SK-N-SH (cell line): ENCODE results near the gene ST7L. TPM values are rescaled to one million over a fixed set of nuclear protein-coding genes. Genes with fewer than 3 reads are reported as not detected.

ENCODE experiments used
- CTCF ChIA-PET: fragments of 300-600, 350-600 bp; formaldehyde crosslinking; extraction: SDS; loops from one replicate; lab custom pipeline; 2021; lab: Yijun Ruan, JAX
- POLR2A ChIA-PET: fragments of 350-600 bp; sonication (Branson Sonifier 250); formaldehyde crosslinking; extraction: SDS; loops from one replicate; lab custom pipeline; 2020; ENCODE audit warnings: antibody characterized with exemption, inconsistent platforms; lab: Yijun Ruan, JAX
- DNase-seq: peaks from one replicate; pipeline ENCODE4 v3.0.0; 2012
- H2AFZ ChIP-seq: fragments of 200-600 bp; sonication (generic); 2 replicates; pipeline ENCODE4 v1.8.1; 2016; ENCODE audit warnings: antibody characterized with exemption, mild to moderate bottlenecking, low read depth
- H3F3A ChIP-seq: fragments of 200-600 bp; sonication (generic); replicated peaks from 2 replicates; pipeline ENCODE3; 2016; ENCODE audit warnings: antibody characterized with exemption, mild to moderate bottlenecking; ENCODE audit not compliant: insufficient read depth
- H3K27ac ChIP-seq, 2 experiments: fragments of 200-500 bp in 1 of 2; fragments of 200-600 bp in 1 of 2; sonication (Bioruptor generic) in 1 of 2; sonication (generic), shearing (Covaris generic) in 1 of 2; 2 replicates each; pipeline versions ENCODE4 v1.5.1 to v1.6.1; 2014 to 2016; ENCODE audit warnings: low read depth in 2 of 2, inconsistent platforms in 1 of 2, low read length in 1 of 2, mild to moderate bottlenecking in 1 of 2, mixed read lengths in 1 of 2
- H3K27me3 ChIP-seq: fragments of 200-600 bp; sonication (generic), shearing (Covaris generic); 2 replicates; pipeline ENCODE4 v1.6.1; 2016; ENCODE audit warnings: mixed run types; ENCODE audit not compliant: insufficient read depth
- H3K36me3 ChIP-seq, 2 experiments: fragments of 200-500 bp in 1 of 2; fragments of 200-600 bp in 1 of 2; sonication (Bioruptor generic) in 1 of 2; sonication (generic) in 1 of 2; replicated peaks in 1 of 2; 2 replicates each; pipeline versions ENCODE3 to v1.5.1; 2014 to 2016; ENCODE audit warnings: low read length in 1 of 2, mild to moderate bottlenecking in 1 of 2; ENCODE audit not compliant: insufficient read depth in 2 of 2, control insufficient read depth in 1 of 2
- H3K4me1 ChIP-seq, 2 experiments: fragments of 200-500 bp in 1 of 2; fragments of 200-600 bp in 1 of 2; sonication (Bioruptor generic) in 1 of 2; sonication (generic), shearing (Covaris generic) in 1 of 2; 2 replicates each; pipeline versions ENCODE4 v1.5.1 to v1.6.1; 2014 to 2016; ENCODE audit warnings: low read depth in 1 of 2, low read length in 1 of 2, mixed run types in 1 of 2; ENCODE audit not compliant: insufficient read depth in 2 of 2, control insufficient read depth in 1 of 2
- H3K4me2 ChIP-seq: fragments of 200-600 bp; sonication (generic), shearing (Covaris generic); 2 replicates; pipeline ENCODE4 v1.6.1; 2017; ENCODE audit warnings: mixed run types
- H3K4me3 ChIP-seq, 2 experiments: fragments of 200-500 bp in 1 of 2; fragments of 200-600 bp in 1 of 2; sonication (Bioruptor generic) in 1 of 2; sonication (generic), shearing (Covaris generic) in 1 of 2; 2 replicates each; pipeline versions ENCODE4 v1.5.1 to v1.8.1; 2014 to 2016; ENCODE audit warnings: low read depth in 2 of 2, inconsistent platforms in 1 of 2, low read length in 1 of 2, mild to moderate bottlenecking in 1 of 2, mixed read lengths in 1 of 2, moderate library complexity in 1 of 2
- H3K79me2 ChIP-seq: fragments of 200-600 bp; sonication (generic); 2 replicates; pipeline ENCODE4 v1.8.1; 2017; ENCODE audit warnings: mild to moderate bottlenecking; ENCODE audit not compliant: insufficient read depth
- H3K9ac ChIP-seq: fragments of 200-600 bp; sonication (generic); 2 replicates; pipeline ENCODE4 v1.6.1; 2017; ENCODE audit warnings: mixed run types
- H3K9me2 ChIP-seq: fragments of 200-600 bp; sonication (generic); 2 replicates; pipeline ENCODE4 v1.6.1; 2017; ENCODE audit warnings: mixed run types
- H3K9me3 ChIP-seq: fragments of 200-600 bp; sonication (generic); 2 replicates; pipeline ENCODE4 v1.6.1; 2017; ENCODE audit warnings: mixed run types, mild to moderate bottlenecking, moderate library complexity
- H4K20me1 ChIP-seq: fragments of 200-600 bp; sonication (generic); 2 replicates; pipeline ENCODE4 v1.6.1; 2017; ENCODE audit warnings: mild to moderate bottlenecking, mixed run types; ENCODE audit not compliant: insufficient read depth
- CHD2 ChIP-seq: fragments of 150-350 bp; IDR thresholded peaks from 2 replicates; pipeline ENCODE4 v1.6.1; 2018; ENCODE audit warnings: low read length; ENCODE audit not compliant: partially characterized antibody
- EZH2phosphoT487 ChIP-seq: fragments of 200-600 bp; sonication (generic); IDR thresholded peaks from 2 replicates; pipeline ENCODE4 v1.6.1; 2017; ENCODE audit warnings: low read depth, mixed run types, mild to moderate bottlenecking, antibody characterized with exemption, moderate library complexity, borderline replicate concordance
- FOSL2 ChIP-seq: IDR thresholded peaks from 2 replicates; pipeline ENCODE4 v1.4.0; 2012; ENCODE audit warnings: low read depth, mild to moderate bottlenecking, moderate library complexity, borderline replicate concordance
- GATA2 ChIP-seq: sonication (generic); formaldehyde crosslinking; IDR thresholded peaks from 2 replicates; pipeline ENCODE4 v1.5.0; 2020; ENCODE audit warnings: mild to moderate bottlenecking, missing genetic modification reagents
- JUND ChIP-seq: IDR thresholded peaks from 2 replicates; pipeline ENCODE4 v1.4.0; 2012
- MEF2A ChIP-seq: IDR thresholded peaks from 2 replicates; pipeline ENCODE4 v1.4.0; 2012; ENCODE audit warnings: low read depth, borderline replicate concordance
- MXI1 ChIP-seq: IDR thresholded peaks from 2 replicates; pipeline ENCODE4 v1.6.1; 2012; ENCODE audit warnings: mild to moderate bottlenecking, low read depth, low read length, improper control_type of control experiment
- NFIC ChIP-seq: IDR thresholded peaks from 2 replicates; pipeline ENCODE4 v1.4.0; 2012; ENCODE audit warnings: borderline replicate concordance
- NRF1 ChIP-seq: IDR thresholded peaks from 2 replicates; pipeline ENCODE4 v1.6.1; 2012; ENCODE audit warnings: low read depth, mild to moderate bottlenecking, low read length
- POLR2AphosphoS5 ChIP-seq: IDR thresholded peaks from 2 replicates; pipeline ENCODE4 v1.6.1; 2012; ENCODE audit warnings: low read depth, low read length
- RCOR1 ChIP-seq: fragments of 150-350 bp; IDR thresholded peaks from 2 replicates; pipeline ENCODE4 v1.6.1; 2017; ENCODE audit warnings: antibody characterized with exemption, low read length
- RFX5 ChIP-seq: IDR thresholded peaks from 2 replicates; pipeline ENCODE4 v1.6.1; 2012; ENCODE audit warnings: mild to moderate bottlenecking, improper control_type of control experiment, low read length
- SIN3A ChIP-seq: IDR thresholded peaks from 2 replicates; pipeline ENCODE4 v1.6.1; 2012; ENCODE audit warnings: low read depth, mild to moderate bottlenecking, low read length, moderate library complexity, borderline replicate concordance
- SMC3 ChIP-seq: IDR thresholded peaks from 2 replicates; pipeline ENCODE4 v1.6.1; 2012; ENCODE audit warnings: low read depth, low read length, improper control_type of control experiment
- TAF1 ChIP-seq: IDR thresholded peaks from 2 replicates; pipeline ENCODE4 v1.6.1; 2012; ENCODE audit warnings: low read depth, mild to moderate bottlenecking, low read length, moderate library complexity, borderline replicate concordance
- TCF12 ChIP-seq: IDR thresholded peaks from 2 replicates; pipeline ENCODE4 v1.4.0; 2012
- WGBS: methylation state at CpG from one replicate; pipeline ENCODE4 v1.1.6; 2017; ENCODE audit warnings: low lambda C conversion rate; 5-methylcytosine and 5-hydroxymethylcytosine counted together
- polyA plus RNA-seq, 3 experiments: library from polyadenylated mRNA; depleted of rRNA; stranded (reverse); fragments of >200 nt; gene quantifications; 2 replicates each; pipeline ENCODE4 v1.2.3, GENCODE V29; 2012
- TF ChIP-seq, protein P1 (sequence below): IDR thresholded peaks from 2 replicates; pipeline ENCODE4 v1.4.0; 2012; ENCODE audit warnings: low read depth, borderline replicate concordance
- TF ChIP-seq, protein P2 (sequence below): IDR thresholded peaks from 2 replicates; pipeline ENCODE4 v1.6.1; 2012; ENCODE audit warnings: mild to moderate bottlenecking, low read depth, low read length, moderate library complexity
- TF ChIP-seq, protein P3 (sequence below): IDR thresholded peaks from 2 replicates; pipeline ENCODE4 v1.4.0; 2012; ENCODE audit warnings: low read depth
- TF ChIP-seq, protein P4 (sequence below): fragments of 200-600 bp; sonication (generic); IDR thresholded peaks from 2 replicates; pipeline ENCODE4 v1.6.1; 2017; ENCODE audit warnings: antibody characterized with exemption, mild to moderate bottlenecking, moderate library complexity
- TF ChIP-seq, protein P5 (sequence below): IDR thresholded peaks from 2 replicates; pipeline ENCODE4 v1.4.0; 2012; ENCODE audit warnings: low read depth, borderline replicate concordance

Gene ST7L
- polyA plus RNA-seq, 1 of the 3 experiments (the other 2 are of a cell fraction) = 17.9 TPM

DNA sequence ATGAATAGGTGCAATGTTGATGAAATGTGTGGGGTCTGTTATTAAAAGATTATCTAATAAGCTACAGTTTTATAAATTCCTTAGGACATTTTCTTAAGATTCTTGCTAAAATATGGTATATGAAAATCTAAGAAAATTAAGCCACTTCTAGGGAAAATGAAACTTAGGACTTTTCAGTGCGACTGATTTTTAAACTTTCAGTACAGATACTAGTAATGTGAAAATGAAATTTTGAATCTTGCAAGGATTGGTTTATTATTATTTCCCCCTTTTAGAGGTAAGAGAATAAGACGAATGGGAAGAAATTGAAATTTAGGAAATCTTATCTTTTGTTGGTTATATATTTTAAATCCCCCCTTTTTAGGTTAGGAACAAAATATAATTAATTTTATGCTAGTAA is 17.1 kb upstream of the ST7L start:
- H3K27me3 ChIP-seq = no peaks in the 10 kb centered on the region
- H3K9ac ChIP-seq = no peak overlapping the region
- POLR2A ChIA-PET = no interaction called here
- peaks cover 0 to 14% of the 10 kb centered on the region in 2 experiments; a peak in 3 of 4 replicates for H3K4me1 ChIP-seq
- no peaks in the 10 kb centered on the region for H3K9me2 ChIP-seq
- DNase-seq = no peak
- peak overlapping the region; percentile 39 to 66; a peak in 3 of 4 replicates for H3K27ac ChIP-seq
- H4K20me1 ChIP-seq = peaks cover 81% of the 10 kb centered on the region
- H3K9me3 ChIP-seq = no peaks in the 10 kb centered on the region
- peaks cover 93% of the 10 kb centered on the region for H3K79me2 ChIP-seq
- peaks cover 7 to 8% of the 10 kb centered on the region in 2 experiments for H3K36me3 ChIP-seq
- peaks cover 36% of the 10 kb centered on the region for H3F3A ChIP-seq
- no peak overlapping the region for H3K4me3 ChIP-seq
- WGBS = 92% methylated on average over 2 of the region's 2 CpGs
- no peak overlapping the region for H2AFZ ChIP-seq
- no peak for TF ChIP-seq RFX5
- TF ChIP-seq, protein P1, sequence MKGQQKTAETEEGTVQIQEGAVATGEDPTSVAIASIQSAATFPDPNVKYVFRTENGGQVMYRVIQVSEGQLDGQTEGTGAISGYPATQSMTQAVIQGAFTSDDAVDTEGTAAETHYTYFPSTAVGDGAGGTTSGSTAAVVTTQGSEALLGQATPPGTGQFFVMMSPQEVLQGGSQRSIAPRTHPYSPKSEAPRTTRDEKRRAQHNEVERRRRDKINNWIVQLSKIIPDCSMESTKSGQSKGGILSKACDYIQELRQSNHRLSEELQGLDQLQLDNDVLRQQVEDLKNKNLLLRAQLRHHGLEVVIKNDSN = no peak
- TF ChIP-seq MEF2A = no peak
- no peak for TF ChIP-seq TCF12
- TF ChIP-seq, protein P2, sequence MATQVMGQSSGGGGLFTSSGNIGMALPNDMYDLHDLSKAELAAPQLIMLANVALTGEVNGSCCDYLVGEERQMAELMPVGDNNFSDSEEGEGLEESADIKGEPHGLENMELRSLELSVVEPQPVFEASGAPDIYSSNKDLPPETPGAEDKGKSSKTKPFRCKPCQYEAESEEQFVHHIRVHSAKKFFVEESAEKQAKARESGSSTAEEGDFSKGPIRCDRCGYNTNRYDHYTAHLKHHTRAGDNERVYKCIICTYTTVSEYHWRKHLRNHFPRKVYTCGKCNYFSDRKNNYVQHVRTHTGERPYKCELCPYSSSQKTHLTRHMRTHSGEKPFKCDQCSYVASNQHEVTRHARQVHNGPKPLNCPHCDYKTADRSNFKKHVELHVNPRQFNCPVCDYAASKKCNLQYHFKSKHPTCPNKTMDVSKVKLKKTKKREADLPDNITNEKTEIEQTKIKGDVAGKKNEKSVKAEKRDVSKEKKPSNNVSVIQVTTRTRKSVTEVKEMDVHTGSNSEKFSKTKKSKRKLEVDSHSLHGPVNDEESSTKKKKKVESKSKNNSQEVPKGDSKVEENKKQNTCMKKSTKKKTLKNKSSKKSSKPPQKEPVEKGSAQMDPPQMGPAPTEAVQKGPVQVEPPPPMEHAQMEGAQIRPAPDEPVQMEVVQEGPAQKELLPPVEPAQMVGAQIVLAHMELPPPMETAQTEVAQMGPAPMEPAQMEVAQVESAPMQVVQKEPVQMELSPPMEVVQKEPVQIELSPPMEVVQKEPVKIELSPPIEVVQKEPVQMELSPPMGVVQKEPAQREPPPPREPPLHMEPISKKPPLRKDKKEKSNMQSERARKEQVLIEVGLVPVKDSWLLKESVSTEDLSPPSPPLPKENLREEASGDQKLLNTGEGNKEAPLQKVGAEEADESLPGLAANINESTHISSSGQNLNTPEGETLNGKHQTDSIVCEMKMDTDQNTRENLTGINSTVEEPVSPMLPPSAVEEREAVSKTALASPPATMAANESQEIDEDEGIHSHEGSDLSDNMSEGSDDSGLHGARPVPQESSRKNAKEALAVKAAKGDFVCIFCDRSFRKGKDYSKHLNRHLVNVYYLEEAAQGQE = no peak
- TF ChIP-seq JUND = no peak
- TF ChIP-seq, protein P3, sequence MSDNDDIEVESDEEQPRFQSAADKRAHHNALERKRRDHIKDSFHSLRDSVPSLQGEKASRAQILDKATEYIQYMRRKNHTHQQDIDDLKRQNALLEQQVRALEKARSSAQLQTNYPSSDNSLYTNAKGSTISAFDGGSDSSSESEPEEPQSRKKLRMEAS = no peak
- no peak for TF ChIP-seq NFIC
- no peak for TF ChIP-seq MXI1
- no peak for TF ChIP-seq SMC3
- no peak for TF ChIP-seq POLR2AphosphoS5
- TF ChIP-seq EZH2phosphoT487 = no peak
- TF ChIP-seq, all 33 proteins: peak for 0
- peak overlapping the region; percentile 35; the same call in 1 of the 2 replicates for H3K4me2 ChIP-seq
- CTCF ChIA-PET = interaction anchor here (1.1 to 1.5 kb wide), 2 partner anchors 19 to 61 kb away, joined by 3 read pairs; no protein-coding TSS in a partner anchor

DNA sequence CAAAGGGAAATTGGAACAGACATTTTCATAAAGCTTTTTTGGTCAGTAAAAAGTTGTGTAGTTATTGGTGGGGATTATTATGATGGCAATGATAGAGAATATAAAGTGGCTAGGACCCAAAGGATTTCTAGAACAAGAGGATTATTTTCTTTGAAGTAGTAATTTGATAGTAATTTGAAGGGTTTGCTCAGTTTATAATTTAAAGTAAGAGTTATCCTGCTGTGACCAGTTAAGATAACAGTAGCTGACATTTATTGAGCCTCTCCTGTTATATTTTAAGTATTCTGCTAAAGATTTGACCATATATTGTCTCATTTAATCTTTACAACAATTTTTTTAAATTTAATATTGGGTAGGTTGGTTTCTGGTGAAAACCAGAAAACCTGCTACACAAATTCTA is 15.4 kb upstream of the ST7L start:
- peaks cover 94% of the 10 kb centered on the region for H4K20me1 ChIP-seq
- no peak overlapping the region for H2AFZ ChIP-seq
- H3K27ac ChIP-seq = no peak overlapping the region
- no peak overlapping the region for H3K4me3 ChIP-seq
- no peak overlapping the region for H3K4me2 ChIP-seq
- H3K9ac ChIP-seq = no peak overlapping the region
- H3K9me2 ChIP-seq = no peaks in the 10 kb centered on the region
- H3K9me3 ChIP-seq = no peaks in the 10 kb centered on the region
- H3K36me3 ChIP-seq = peaks cover 8% of the 10 kb centered on the region in 2 experiments
- H3F3A ChIP-seq = peaks cover 36% of the 10 kb centered on the region
- ChIA-PET CTCF (interaction anchor here (1.3 to 1.5 kb wide), 2 partner anchors 21 to 265 kb away, joined by 3 read pairs; no protein-coding TSS in a partner anchor), POLR2A (no interaction called here)
- DNase-seq = no peak
- H3K4me1 ChIP-seq = peaks cover 0 to 14% of the 10 kb centered on the region in 2 experiments; a peak in 2 of 4 replicates
- H3K79me2 ChIP-seq = peaks cover 100% of the 10 kb centered on the region
- no peaks in the 10 kb centered on the region for H3K27me3 ChIP-seq
- TF ChIP-seq GATA2 (no peak), CHD2 (no peak), TAF1 (no peak), TCF12 (no peak), RCOR1 (no peak), FOSL2 (no peak), SIN3A (no peak), EZH2phosphoT487 (no peak), NRF1 (no peak)
- TF ChIP-seq, protein P4, sequence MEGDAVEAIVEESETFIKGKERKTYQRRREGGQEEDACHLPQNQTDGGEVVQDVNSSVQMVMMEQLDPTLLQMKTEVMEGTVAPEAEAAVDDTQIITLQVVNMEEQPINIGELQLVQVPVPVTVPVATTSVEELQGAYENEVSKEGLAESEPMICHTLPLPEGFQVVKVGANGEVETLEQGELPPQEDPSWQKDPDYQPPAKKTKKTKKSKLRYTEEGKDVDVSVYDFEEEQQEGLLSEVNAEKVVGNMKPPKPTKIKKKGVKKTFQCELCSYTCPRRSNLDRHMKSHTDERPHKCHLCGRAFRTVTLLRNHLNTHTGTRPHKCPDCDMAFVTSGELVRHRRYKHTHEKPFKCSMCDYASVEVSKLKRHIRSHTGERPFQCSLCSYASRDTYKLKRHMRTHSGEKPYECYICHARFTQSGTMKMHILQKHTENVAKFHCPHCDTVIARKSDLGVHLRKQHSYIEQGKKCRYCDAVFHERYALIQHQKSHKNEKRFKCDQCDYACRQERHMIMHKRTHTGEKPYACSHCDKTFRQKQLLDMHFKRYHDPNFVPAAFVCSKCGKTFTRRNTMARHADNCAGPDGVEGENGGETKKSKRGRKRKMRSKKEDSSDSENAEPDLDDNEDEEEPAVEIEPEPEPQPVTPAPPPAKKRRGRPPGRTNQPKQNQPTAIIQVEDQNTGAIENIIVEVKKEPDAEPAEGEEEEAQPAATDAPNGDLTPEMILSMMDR = no peak
- TF ChIP-seq, protein P5, sequence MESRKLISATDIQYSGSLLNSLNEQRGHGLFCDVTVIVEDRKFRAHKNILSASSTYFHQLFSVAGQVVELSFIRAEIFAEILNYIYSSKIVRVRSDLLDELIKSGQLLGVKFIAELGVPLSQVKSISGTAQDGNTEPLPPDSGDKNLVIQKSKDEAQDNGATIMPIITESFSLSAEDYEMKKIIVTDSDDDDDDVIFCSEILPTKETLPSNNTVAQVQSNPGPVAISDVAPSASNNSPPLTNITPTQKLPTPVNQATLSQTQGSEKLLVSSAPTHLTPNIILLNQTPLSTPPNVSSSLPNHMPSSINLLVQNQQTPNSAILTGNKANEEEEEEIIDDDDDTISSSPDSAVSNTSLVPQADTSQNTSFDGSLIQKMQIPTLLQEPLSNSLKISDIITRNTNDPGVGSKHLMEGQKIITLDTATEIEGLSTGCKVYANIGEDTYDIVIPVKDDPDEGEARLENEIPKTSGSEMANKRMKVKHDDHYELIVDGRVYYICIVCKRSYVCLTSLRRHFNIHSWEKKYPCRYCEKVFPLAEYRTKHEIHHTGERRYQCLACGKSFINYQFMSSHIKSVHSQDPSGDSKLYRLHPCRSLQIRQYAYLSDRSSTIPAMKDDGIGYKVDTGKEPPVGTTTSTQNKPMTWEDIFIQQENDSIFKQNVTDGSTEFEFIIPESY = no peak
